GM18526 (cell line): ENCODE results near the gene TMEM54.

Source experiments
- POLR2A ChIP-seq: IDR thresholded peaks from 3 replicates; pipeline ENCODE4 v1.6.1; 2011; ENCODE audit not compliant: insufficient read length; ENCODE audit errors: extremely low read depth

TMEM54 gene

DNA sequence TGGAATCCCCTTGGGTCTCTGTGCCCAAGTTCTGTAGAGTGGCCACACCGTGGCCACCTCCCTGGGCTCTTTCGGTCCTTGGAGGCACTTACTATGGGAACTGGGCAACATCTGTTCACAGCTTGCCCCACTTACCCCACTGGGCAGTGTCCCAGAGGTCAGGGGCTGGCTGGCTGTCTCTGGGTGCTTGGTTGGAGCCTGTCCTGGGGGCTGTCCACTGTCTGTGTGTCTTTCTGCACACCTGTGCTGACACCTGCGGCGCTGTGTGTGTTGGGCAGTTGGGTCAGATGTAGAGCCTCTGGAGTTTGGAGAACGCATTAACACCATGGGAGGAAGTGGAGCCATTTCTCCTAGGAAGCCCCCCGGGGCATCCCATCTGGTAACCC lies 1.3 kb upstream of the TMEM54 start:
- TF ChIP-seq POLR2A: no peak

- TF ChIP-seq POLR2A: no peak
These were observed 790 bp upstream of the TMEM54 start for GRCh38 chr1:32901823-32902534.

- no peak for TF ChIP-seq POLR2A
These were observed 726 bp downstream of the TMEM54 start for GRCh38 chr1:32900371-32900955.

DNA sequence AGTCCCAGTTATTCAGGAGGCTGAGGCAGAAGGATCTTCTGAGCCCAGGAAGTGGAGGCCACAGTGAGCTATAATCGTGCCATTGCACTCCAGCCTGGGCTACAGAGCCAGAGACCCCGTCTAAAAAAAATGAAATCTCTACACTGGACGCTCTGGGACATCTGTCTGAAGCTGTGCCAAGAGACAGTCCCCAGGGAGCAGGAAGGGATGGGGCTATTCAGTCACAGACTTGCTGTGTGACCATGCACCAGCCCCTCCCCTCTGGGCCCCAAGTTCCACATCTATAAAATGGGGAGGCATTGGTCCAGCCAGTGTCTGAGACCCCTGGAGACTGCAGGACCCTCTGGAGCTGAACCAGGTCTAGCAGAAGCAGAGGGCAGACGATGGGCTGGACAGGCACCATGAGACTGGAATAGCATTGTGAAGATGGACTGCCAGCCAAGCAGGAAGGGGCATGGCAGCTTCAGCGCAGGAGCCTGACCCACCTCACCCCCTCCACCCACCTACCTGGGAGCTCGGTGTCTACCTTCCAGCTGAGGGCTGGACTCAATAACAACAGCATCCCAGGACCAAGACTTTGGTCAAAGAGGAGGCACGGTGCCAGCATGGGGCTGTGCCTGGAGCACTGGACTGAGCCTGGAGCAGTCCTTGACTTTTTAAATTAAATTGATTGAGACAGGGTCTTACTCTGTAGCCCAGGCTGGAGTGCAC lies 1.4 kb downstream of the TMEM54 start:
- no peak for TF ChIP-seq POLR2A

GRCh38 chr1:32898958-32899357 lies 2.2 kb downstream of the TMEM54 start:
- no peak for TF ChIP-seq POLR2A

DNA sequence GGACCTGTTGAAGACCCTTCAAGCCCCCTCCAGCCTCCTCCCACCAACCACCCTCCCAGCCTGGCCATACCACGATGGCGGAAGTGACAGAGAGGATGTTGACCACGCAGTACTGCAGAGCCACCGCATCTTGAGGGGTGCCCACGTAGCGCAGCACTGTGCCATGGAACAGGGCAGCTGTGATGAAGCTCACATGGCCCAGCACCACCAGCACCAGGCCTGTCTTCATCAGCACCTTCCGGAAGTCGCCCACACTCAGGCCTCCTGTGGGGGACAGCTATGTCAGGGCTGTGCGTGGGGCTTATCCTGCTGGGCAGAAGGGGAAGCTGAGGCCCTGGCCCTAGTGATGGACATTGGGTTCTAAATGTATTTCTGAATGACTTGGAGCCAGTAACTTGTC lies 3.1 kb downstream of the TMEM54 start:
- no peak for TF ChIP-seq POLR2A

DNA sequence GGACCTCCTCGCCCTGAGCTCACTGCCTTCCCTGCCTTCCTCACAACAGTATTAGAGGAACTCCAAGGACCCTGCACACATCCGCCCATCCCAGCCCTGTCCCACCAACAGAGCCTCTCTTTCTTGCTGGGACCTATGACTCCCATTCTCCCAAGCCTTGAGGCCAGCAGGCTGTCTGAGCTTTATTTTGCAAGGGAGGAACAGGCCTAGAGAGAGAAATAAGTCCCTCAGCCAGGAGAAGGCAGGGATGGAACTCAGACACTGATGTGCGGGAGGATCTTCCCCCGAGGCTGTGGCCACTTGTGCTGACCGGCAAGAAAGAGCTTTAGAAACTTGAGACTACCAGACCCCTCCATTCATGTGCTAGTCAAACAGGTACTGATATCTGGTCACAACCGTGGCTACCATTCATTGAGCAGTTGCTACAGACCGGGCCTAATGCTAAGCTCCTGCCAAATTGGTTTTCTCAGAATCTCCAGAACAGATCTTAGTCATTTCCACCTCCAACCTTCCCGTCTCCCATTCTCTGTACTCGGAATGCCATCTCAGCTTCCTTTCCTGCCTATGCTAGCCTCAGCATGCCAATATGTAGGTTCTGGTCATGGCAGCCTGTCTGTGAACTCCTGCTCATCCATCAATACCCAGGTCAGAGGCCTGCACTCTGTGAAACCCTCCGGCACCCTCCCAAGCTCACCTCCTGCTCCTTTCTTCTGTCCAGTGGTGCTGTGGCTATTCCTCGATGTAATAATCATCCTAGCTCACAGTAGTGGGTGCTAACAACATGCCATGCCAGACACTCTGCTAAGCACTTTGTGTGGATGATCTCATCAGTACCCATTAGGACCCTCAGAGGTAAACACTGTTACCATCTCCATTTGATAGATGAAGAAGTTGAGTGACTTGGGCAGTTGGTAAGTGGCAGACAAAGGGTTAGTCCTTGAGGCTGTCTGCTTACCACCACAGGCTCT lies 3.8 kb downstream of the TMEM54 start:
- TF ChIP-seq POLR2A: no peak

DNA sequence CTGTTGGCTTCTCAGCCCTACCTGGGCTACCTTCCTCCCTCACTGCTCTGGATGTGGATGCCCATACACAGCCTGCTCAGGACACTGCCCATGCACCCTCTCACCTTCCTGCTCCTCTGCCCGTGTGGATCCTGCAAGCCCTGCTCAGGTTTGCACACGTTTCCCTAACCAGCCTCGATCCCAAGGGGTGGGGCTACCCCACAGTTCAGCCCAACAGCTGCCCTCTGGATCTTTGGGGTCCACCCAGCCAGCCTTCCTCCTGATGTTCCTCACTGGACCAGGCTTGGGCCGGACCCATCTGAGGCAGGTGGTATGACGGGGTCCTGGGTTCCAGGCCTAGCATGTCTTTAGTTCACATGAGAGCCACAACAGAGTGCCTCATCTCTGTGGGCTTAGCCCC lies 4.7 kb downstream of the TMEM54 start:
- no peak for TF ChIP-seq POLR2A

GRCh38 chr1:32895325-32896215 lies 5.6 kb downstream of the TMEM54 start:
- TF ChIP-seq POLR2A: no peak

DNA sequence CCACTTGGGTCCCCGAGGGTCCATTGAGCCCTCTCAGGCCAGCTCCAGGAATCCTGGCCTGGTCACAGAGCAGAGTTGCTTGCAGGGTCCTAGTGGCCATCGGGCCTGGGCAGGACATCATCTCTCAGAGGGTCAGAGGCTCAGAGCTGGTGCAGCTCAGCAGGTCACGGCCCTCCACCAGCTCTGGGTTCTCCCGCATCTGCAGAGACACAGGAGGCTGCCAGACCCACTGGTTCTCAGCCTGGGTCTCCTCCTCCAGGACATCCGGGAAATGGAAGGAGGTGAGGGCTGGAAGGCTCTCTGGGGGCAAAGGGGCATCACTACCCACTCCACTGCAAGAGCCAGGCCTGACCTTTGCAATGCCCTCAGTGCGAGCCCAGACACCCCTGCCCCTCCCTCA lies 6.5 kb downstream of the TMEM54 start:
- TF ChIP-seq POLR2A: no peak

- TF ChIP-seq POLR2A: no peak
These were observed 7.1 kb downstream of the TMEM54 start for GRCh38 chr1:32894019-32894600.

- no peak for TF ChIP-seq POLR2A
These were observed 7.8 kb downstream of the TMEM54 start for GRCh38 chr1:32893198-32894018.

- no peak for TF ChIP-seq POLR2A
These were observed 8.6 kb downstream of the TMEM54 start for GRCh38 chr1:32892368-32893197.

DNA sequence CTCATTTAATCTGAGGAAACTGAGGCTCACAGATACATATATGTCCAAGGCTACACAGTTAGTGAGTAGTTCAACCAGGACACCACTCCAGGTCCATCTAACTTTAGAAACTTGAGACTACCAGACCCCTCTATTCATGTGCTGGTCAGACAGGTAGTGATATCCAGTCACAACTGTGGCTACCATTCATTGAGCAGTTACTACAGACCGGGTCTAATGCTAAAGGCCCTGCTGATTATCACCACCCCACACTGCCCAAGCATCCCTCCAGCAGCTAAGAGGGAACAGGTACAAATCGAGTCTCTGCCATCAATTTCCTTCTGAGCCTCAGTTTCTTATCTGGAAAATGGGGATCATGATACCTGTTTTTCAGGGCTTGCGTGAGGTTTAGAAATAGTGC lies 9.6 kb downstream of the TMEM54 start:
- no peak for TF ChIP-seq POLR2A
